Lower lobe of right lung (tissue), 2 donors: ENCODE measurements around the gene BABAM2. TPM values are rescaled to one million over a fixed set of nuclear protein-coding genes. Genes with fewer than 3 reads are reported as not detected.

Experiments used
- ATAC-seq, 2 donors: fragments of 200-7000 bp; cut with Tn5 transposase; one replicate each; pipeline ENCODE4 v1.9.1; 2020 to 2022; ENCODE audit warnings: mild to moderate bottlenecking in 2 of 2, moderate library complexity in 2 of 2
- DNase-seq: peaks from one replicate; pipeline ENCODE4 v3.0.0-alpha.2; 2020
- H3K27ac ChIP-seq: fragments of 200-600 bp; one replicate; pipeline ENCODE4 v1.8.0; 2022
- H3K27me3 ChIP-seq: fragments of 200-600 bp; one replicate; pipeline ENCODE4 v1.8.0; 2022; ENCODE audit warnings: low read depth
- H3K36me3 ChIP-seq: fragments of 200-600 bp; one replicate; pipeline ENCODE4 v1.8.0; 2022; ENCODE audit warnings: mild to moderate bottlenecking
- H3K4me1 ChIP-seq: fragments of 200-600 bp; one replicate; pipeline ENCODE4 v1.8.0; 2022
- H3K4me3 ChIP-seq: fragments of 200-600 bp; one replicate; pipeline ENCODE4 v1.8.0; 2022; ENCODE audit warnings: mild to moderate bottlenecking
- H3K9me3 ChIP-seq: fragments of 200-600 bp; one replicate; pipeline ENCODE4 v1.8.0; 2022
- intact Hi-C: fragments of 100-400 bp; cut with DNase I; formaldehyde crosslinking; loops from one replicate; pipeline ENCODE4 v1.11.0; 2022
- total RNA-seq: library from RNA; stranded (reverse); fragmentation: NEBNext Ultra II Directional; extraction: Animal tissue kit (Norgen Biotek cat#: 25700); gene quantifications from one replicate; pipeline ENCODE4 v1.2.1, GENCODE V29; 2021
- TF ChIP-seq, protein P1 (sequence below): fragments of 200-600 bp; IDR thresholded peaks from one replicate; pipeline ENCODE4 v1.8.0; 2022; ENCODE audit warnings: antibody characterized with exemption, mild to moderate bottlenecking
- donor health status: DM: no; HTN: yes; CAD: no; lungs with severe emphysema.

BABAM2 gene
- total RNA-seq, 1 donor from 2014 or later: 39.5 TPM

DNA sequence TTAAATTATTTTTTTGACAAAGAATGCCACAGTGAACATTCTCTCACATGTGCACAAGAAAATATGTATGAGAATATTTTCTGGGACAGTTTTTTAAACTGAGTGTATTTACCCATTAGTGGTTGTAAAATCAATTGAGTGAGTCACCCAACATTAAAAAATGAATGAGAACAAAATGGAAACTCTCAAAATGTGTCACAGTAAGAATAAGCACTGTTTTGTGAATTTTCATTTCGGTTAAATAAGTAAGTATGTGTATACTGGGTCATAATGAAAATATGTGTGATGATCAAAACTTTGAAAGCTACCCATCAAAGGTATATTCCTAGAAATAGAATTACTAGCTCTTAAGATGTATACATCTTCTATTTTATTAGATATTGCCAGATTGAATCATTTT lies 11.6 kb downstream of the BABAM2 start:
- H3K27me3 ChIP-seq: no peaks in the 10 kb centered on the region
- peaks cover 3% of the 10 kb centered on the region for H3K4me1 ChIP-seq
- ATAC-seq (no peak), DNase-seq (no peak)
- H3K36me3 ChIP-seq: peaks cover 11% of the 10 kb centered on the region
- intact Hi-C loops: no loop called here
- TF ChIP-seq, protein P1, sequence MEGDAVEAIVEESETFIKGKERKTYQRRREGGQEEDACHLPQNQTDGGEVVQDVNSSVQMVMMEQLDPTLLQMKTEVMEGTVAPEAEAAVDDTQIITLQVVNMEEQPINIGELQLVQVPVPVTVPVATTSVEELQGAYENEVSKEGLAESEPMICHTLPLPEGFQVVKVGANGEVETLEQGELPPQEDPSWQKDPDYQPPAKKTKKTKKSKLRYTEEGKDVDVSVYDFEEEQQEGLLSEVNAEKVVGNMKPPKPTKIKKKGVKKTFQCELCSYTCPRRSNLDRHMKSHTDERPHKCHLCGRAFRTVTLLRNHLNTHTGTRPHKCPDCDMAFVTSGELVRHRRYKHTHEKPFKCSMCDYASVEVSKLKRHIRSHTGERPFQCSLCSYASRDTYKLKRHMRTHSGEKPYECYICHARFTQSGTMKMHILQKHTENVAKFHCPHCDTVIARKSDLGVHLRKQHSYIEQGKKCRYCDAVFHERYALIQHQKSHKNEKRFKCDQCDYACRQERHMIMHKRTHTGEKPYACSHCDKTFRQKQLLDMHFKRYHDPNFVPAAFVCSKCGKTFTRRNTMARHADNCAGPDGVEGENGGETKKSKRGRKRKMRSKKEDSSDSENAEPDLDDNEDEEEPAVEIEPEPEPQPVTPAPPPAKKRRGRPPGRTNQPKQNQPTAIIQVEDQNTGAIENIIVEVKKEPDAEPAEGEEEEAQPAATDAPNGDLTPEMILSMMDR: no peak
- H3K9me3 ChIP-seq: no peaks in the 10 kb centered on the region
- no peak overlapping the region for H3K4me3 ChIP-seq
- no peak overlapping the region for H3K27ac ChIP-seq

DNA sequence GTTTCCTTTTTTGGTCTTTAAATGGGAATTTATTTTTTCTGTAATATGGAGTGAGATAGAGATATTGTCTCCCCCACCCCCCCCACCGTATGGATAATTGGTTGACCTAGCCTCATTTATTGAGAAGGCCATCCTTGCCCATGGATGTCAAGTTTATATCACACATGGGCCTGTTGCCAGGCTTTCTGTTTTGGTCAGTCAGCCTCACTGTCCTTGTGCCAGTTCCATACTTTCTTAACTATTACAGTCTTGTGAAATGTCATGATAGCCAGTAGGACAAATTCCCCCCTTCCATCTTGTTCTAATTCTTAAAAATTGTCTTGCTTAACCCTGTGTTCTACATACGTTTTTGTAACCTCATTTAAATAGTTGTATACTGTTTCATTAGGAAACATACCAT lies 12.5 kb downstream of the BABAM2 start:
- intact Hi-C loops: no loop called here
- H3K4me1 ChIP-seq: peaks cover 3% of the 10 kb centered on the region
- H3K9me3 ChIP-seq: no peaks in the 10 kb centered on the region
- H3K27me3 ChIP-seq: no peaks in the 10 kb centered on the region
- no peak for DNase-seq
- TF ChIP-seq, protein P1: no peak
- no peak for ATAC-seq
- no peak overlapping the region for H3K27ac ChIP-seq
- H3K4me3 ChIP-seq: no peak overlapping the region
- H3K36me3 ChIP-seq: peaks cover 11% of the 10 kb centered on the region

DNA sequence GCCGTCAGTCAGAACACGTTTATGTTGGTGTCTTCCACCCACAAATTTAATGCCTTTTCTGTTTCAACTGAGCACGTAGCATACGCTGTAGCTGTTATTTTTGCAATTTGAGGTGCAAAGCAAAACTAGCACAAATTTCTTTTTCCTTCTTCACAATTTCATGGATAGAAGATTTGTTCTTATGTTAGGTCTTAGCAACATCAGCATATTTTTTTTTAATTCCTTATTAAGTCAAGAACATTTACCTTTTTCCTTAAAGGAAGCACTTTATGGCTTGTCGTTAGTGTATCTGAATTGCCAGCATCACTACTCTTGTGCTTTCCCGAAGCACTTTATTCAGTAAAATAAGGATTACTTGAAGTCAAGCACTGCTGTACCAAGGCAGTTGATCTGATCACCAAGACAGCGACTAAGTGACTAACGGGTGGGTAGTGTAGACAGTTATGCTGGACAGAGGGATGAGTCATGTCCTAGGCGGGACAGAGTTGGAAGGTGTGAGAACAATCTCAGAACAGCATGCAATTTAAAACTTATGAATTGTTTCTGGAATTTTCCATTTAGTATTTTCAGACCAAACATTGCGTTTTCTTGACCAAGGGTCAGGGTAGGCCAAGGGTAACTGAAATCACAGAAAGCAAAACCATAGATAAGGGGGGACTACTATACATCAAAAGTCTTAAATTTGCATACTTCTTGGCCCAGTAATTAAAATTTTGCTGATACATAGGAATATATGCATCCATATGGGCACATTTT lies 13.3 kb downstream of the BABAM2 start:
- intact Hi-C loops: no loop called here
- ATAC-seq (no peak), DNase-seq (no peak)
- H3K27ac ChIP-seq: no peak overlapping the region
- H3K9me3 ChIP-seq: no peaks in the 10 kb centered on the region
- H3K4me1 ChIP-seq: peaks cover 3% of the 10 kb centered on the region
- H3K36me3 ChIP-seq: peaks cover 8% of the 10 kb centered on the region
- no peaks in the 10 kb centered on the region for H3K27me3 ChIP-seq
- TF ChIP-seq, protein P1: no peak
- no peak overlapping the region for H3K4me3 ChIP-seq

DNA sequence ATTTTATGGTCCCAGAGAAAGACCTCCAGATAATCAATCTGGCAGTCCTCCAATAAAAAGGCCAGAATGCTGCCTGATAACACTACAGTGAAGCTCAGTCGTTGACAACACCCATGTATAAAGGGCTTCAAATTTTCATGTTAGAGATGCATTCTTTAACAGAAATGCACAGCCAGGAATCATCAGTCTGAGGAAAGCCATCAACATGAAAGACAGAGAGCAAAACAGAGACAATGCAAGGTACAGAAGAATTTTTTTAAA lies 13.8 kb downstream of the BABAM2 start:
- intact Hi-C loops: no loop called here

DNA sequence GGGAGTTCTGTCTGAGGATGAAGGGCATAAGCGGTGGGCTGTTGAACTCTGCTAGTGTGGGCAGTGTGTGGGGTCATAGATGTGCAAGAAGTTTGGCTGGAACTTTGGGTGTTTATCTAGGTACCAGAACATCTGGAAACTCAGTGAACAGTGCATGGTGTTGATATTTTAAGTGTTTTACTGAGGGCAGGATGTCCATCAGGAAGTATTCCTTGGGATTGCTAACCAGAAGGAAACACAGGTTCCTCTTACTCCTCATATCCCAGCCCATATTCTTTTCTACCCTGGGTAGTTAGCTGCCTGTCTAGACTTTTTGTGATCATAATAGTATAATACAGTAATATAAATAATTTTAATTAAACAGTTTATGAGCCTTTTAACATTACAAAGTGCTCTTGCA lies 15.5 kb downstream of the BABAM2 start:
- Histone ChIP-seq H3K4me3 (no peak overlapping the region), H3K4me1 (peaks cover 3% of the 10 kb centered on the region), H3K27ac (no peak overlapping the region), H3K9me3 (no peaks in the 10 kb centered on the region), H3K36me3 (no peaks in the 10 kb centered on the region), H3K27me3 (no peaks in the 10 kb centered on the region)
- DNase-seq: no peak
- TF ChIP-seq, protein P1: no peak
- intact Hi-C loops: no loop called here
- no peak for ATAC-seq

More for the DNA sequence above, 13.8 kb downstream of the BABAM2 start:
- Histone ChIP-seq H3K27ac (no peak overlapping the region), H3K9me3 (no peaks in the 10 kb centered on the region), H3K4me3 (no peak overlapping the region), H3K4me1 (peaks cover 3% of the 10 kb centered on the region), H3K27me3 (no peaks in the 10 kb centered on the region), H3K36me3 (peaks cover 3% of the 10 kb centered on the region)
- TF ChIP-seq, protein P1: no peak
- no peak for ATAC-seq
- DNase-seq: no peak
